ENCODE data around the gene PURB.
A peak's percentile ranks its signal among the peaks of the same experiment; 100 is the strongest.
"Not testable (repeated sequence)": the region's sequence is repeated elsewhere in the genome, so short reads cannot be mapped to it uniquely, and the experiment has no call there.

PURB gene

DNA sequence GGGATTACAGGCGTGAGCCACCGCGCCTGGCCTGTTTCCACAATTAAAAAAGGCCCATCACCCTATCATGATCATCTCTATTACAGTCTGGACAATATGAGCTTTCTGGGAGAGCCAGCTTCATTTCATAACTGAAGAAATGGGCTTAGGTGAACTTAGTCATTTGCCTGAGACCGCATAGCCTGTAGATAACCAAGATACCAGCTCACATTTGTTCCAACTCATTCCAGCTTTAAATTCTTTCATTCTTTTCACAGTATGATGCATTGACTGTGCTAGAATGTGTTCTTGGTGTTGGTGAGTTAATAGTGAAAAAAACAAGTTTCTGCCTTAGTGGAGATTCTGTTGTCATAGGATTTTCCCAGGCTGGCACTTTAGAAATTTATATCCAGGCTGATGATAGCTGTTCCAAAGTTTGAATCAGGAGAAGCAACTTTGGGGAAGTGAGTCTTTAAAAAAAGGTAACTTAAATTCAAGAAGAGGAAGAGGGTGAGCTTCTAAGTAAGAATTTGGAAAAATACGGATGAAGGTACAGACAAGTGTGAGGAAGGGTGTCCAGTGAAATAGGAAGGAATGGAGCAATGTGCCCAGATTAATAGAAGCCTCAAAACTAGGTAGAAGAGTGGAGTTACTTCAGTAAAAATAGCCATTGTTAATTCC lies 35.3 kb downstream of the PURB start:
- no peak for DNase-seq

DNA sequence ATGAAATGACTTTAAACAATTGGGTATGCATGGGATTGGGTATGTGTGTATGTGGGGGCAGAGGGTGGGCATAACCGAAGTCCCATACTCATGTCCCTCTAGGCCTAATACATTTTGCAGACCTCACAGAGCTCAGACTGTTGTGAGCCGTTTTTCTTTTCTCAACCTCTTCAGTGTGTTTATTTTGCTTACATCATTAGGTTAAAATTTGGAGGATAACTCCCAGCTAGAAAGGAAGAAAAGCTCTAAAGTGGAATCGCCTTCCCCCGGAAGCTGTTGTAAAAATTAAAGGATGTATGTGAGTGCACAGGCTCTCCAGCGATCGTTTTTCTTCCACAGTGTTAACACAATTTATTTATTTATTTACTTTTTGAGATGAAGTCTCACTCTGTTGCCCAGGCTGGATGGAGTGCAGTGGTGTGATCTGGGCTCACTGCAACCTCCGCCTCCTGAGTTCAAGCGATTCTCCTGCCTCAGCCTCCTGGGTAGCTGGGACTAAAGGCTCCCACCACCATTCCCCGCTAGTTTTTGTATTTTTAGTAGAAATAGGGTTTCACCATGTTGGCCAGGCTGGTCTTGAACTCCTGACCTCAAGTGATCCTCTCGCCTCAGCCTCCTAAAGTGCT lies 36.0 kb downstream of the PURB start:
- no peak for DNase-seq

DNA sequence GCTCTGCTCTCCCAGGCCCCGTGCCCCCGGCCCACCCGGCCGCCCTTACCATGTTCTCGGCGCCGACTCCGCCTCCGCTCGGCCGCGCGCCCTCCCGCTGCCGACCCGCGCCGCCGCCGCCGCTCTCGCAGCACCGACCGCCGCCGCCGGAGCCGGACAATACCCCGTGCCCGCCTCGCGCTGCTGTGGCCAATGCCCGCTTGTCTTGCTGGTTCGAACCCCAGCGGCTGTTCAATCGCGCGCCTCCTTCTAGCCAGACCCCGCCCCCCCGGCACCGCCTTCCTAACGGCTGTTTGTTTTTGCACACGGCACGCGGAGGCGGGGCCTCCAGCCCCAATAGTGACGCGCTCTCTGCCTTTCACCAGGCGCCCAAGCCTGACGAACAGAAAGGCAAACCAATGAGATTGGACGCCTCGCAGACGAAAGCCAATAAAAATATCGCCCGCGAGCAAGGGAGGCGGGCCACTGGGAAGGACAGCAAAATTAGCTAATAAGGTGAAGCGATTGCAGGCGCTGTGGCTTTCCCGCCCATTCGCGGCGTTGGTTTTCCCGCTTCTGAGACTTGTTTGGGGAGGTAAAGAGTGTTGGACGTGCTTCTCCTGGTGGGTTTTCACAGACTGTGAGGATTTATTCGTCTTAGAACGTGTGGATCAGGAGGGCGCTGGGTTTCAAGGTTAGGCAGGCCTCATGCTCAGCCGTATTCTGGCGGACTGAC lies 37.3 kb downstream of the PURB start, which contains the start of gene H2AZ2:
TSS of gene H2AZ2 (minus strand) at position 168 of the 715 bp plus-strand sequence. CDS start at position 52, 116 bp downstream.
- DNase-seq = peak; percentile 100

DNA sequence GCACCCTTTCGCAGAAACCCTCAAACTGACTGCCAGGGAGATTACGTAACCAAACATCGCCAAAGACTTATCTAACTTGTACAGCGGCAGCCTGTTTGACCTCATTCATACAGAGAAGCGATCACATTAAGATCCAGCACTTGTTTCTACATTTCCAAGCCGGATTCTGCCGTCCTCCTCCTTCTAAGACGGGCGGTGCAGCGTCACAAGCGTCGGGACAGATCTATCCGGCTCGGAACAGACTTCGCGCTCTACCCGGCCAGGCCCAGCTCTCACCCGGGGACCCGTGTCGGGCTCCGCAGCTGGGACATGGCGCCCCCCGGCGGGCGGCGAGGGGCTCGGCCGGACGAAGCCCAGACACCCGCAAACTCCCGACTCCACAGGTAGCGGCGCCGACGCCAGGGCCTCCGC lies 37.8 kb downstream of the PURB start:
- peak; percentile 60 for DNase-seq

DNA sequence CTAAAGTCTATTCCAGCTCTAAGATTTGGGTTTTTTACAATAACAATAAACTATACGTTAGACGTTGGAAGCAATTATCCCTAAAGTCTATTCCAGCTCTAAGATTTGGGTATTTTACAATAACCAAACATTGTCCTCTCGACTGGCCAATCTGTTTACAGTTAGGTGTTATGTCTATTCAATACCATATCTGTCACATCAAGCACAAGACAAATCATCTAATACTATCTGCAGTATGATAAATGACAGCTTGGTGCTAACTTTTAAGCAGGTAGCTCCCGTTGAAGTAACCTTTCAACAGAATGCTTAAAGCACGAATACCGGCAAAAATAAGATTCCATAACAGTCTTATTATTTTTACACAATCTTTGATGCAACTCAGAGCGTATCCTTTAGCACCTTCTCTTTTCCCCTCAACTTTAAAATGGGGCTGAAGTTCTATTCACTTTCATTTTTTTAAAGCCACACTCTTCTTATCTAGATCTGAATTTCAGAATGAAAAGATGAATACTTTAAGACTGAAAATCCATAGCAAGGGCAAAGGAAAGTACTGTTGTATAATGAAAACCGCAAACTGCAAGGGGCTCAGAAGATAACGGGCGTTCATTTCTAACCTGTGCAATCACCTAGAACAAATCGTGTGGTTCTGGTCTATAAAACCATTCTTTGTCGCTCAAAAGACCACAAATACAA lies 38.4 kb downstream of the PURB start:
- no peak for DNase-seq

DNA sequence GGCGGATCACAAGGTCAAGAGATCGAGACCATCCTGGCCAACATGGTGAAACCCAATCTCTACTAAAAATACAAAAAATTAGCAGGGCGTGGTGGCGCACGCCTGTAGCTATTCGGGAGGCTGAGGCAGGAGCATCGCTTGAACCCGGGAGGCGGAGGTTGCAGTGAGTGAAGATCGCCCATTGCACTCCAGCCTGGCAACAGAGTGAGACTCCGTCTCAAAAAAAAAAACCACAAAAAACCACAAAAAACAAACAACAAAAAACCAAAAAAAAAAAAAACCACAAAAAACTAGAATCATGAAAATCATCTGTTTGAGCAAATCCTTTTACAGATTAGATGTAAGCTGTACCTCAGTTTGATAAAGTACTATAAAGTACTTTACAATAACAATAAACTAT lies 38.9 kb downstream of the PURB start:
- DNase-seq = not testable (repeated sequence)

DNA sequence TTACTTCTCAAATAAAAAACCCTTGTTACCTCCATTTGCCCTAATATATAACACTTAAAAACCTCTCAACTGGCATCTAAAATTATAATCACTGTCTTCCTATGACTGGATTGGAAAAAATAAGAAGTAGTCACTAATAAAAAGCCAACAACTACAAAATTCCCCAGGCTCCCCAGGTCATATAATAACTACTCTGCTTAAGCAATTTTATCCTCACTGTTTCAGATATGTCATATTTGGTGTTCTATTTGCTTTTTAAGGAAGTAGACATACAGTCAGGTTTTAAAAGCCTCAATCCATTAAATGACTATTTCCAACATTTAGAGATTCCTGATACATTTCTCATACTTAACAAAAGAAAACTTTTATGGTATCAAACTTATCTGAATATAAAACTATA lies 39.9 kb downstream of the PURB start:
- DNase-seq = no peak

DNA sequence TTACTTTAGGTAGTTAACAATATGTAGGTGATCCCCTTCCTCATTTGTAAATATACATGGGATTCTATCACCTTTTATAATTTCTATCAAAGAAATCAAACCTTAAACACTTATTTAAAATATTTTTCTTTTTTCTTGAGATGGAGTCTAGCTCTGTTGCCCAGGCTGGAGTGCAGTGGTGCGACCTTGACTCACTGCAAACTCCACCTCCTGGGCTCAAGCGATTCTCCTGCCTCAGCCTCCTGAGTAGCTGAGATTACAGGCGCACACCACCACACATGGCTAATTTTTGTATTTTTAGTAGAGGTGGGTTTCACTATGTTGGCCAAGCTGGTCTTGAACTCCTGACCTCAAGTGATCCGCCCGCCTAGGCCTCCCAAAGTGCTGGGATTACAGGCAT lies 41.9 kb downstream of the PURB start:
- not testable (repeated sequence) for DNase-seq

DNA sequence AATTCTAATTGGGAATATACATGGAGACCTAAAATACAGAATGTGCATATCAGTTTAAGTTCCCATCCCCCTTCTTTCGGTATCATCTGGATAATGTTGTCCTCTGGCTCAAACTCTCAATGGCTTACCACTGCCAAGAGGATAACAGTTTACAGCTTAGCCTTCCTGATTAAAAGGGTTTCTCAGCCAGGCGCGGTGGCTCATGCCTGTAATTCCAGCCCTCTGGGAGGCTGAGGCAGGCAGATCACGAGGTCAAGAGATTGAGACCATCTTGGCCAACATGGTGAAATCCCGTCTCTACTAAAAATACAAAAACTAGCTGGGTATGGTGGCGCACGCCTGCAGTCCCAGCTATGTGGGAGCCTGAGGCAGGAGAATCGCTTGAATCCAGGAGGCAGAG lies 42.7 kb downstream of the PURB start:
- DNase-seq = not testable (repeated sequence)

DNA sequence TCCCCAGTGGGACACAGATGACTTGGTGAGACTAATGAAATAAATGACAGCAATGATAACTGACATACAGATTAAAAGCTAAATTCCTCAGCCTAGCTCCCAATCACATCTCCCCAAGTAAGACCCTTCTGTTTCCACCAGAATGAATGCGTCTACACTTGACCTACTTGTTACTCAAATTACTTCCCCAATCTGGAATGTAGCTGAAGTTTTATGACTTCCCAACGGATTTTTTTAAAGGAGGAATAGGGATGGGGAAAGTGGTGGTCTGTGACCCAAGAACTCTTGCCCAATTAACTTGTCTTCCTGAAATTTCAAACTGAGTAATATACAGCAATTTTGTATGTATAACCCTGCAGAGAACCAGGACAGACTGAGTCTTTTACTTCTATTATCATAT lies 46.6 kb downstream of the PURB start:
- no peak for DNase-seq

DNA sequence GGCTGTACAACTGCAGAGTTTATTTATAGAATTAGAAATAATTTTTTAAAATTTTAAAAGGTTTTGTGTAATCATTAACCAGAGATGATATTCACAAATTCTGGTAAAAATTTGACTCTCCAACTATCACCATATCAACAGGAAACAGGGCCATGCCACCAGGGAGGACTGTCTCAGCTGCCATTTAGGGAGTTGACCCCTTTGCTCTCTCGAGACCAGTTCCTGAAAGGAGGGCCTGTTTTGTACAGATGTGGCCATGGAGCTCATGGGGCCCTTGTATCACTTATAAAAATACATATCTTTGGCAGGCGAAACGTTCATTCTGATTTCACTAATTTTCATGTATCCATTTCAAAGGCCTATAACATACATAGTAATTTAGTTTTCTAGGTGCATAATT lies 57.8 kb downstream of the PURB start:
- DNase-seq = no peak
